ENCODE measurements around the gene ZNF239.
"Not testable (repeated sequence)": the region's sequence is repeated elsewhere in the genome, so short reads cannot be mapped to it uniquely, and the experiment has no call there.

Gene ZNF239

GRCh38 chr10:43574001-43574892 is at the start of gene ZNF239:
Gene ZNF239, minus strand, starts transcription at chr10:43574616. Its CDS starts 16,537 bp downstream, at chr10:43558079.
- DNase-seq (ENCODE audit: low read depth), result peak; percentile 78

GRCh38 chr10:43623351-43623750 is 48.9 kb upstream of the ZNF239 start:
- DNase-seq (ENCODE audit: low read depth), result no peak

- no peak for DNase-seq (ENCODE audit: low read depth)
These were observed 47.6 kb upstream of the ZNF239 start for GRCh38 chr10:43622038-43622437.

GRCh38 chr10:43619368-43619767 is 45.0 kb upstream of the ZNF239 start:
- DNase-seq (ENCODE audit: low read depth), result no peak

GRCh38 chr10:43616697-43617370 is 42.4 kb upstream of the ZNF239 start:
- DNase-seq (ENCODE audit: low read depth), result no peak

- no peak for DNase-seq (ENCODE audit: low read depth)
These were observed 36.2 kb upstream of the ZNF239 start for GRCh38 chr10:43610636-43611035.

- DNase-seq (ENCODE audit: low read depth), result no peak
These were observed 32.8 kb upstream of the ZNF239 start for GRCh38 chr10:43607199-43607573.

GRCh38 chr10:43606323-43607198 is 32.1 kb upstream of the ZNF239 start, which contains the start of gene ZNF485:
Gene ZNF485, plus strand, starts transcription at chr10:43606438. Its CDS starts 613 bp downstream, at chr10:43607051.
- DNase-seq (ENCODE audit: low read depth), result no peak

GRCh38 chr10:43605850-43606322 is 31.5 kb upstream of the ZNF239 start:
- DNase-seq (ENCODE audit: low read depth), result no peak

- not testable (repeated sequence) for DNase-seq (ENCODE audit: low read depth)
These were observed 27.2 kb upstream of the ZNF239 start for GRCh38 chr10:43601576-43601975.

GRCh38 chr10:43599333-43599732 is 24.9 kb upstream of the ZNF239 start:
- no peak for DNase-seq (ENCODE audit: low read depth)

- no peak for DNase-seq (ENCODE audit: low read depth)
These were observed 24.0 kb upstream of the ZNF239 start for GRCh38 chr10:43598446-43598845.

- DNase-seq (ENCODE audit: low read depth), result no peak
These were observed 22.1 kb upstream of the ZNF239 start for GRCh38 chr10:43596546-43596945.

GRCh38 chr10:43595739-43596298 is 21.4 kb upstream of the ZNF239 start:
- no peak for DNase-seq (ENCODE audit: low read depth)

- no peak for DNase-seq (ENCODE audit: low read depth)
These were observed 20.7 kb upstream of the ZNF239 start for GRCh38 chr10:43594944-43595589.

- DNase-seq (ENCODE audit: low read depth), result no peak
These were observed 17.0 kb upstream of the ZNF239 start for GRCh38 chr10:43591303-43591904.

- DNase-seq (ENCODE audit: low read depth), result not testable (repeated sequence)
These were observed 12.3 kb upstream of the ZNF239 start for GRCh38 chr10:43586730-43587115.

GRCh38 chr10:43585981-43586729 is 11.7 kb upstream of the ZNF239 start:
- no peak for DNase-seq (ENCODE audit: low read depth)

- no peak for DNase-seq (ENCODE audit: low read depth)
These were observed 10.6 kb upstream of the ZNF239 start for GRCh38 chr10:43585046-43585445.

- no peak for DNase-seq (ENCODE audit: low read depth)
These were observed 9.6 kb upstream of the ZNF239 start for GRCh38 chr10:43584051-43584450.

Data from HS-5 (cell line).